ENCODE results near the gene WNT10A. TPM values are rescaled to one million over a fixed set of nuclear protein-coding genes. Genes with fewer than 3 reads are reported as not detected.

Gene WNT10A
- total and polyA plus RNA-seq, 2 of the 8 experiments (the other 6 are each of a cell fraction or from before 2014, with no cell fraction given) = 0.05 TPM; not detected in 1

- whole genome bisulfite sequencing, 2 experiments (ENCODE audit: extremely low coverage in 1 of 2, insufficient coverage in 1 of 2, insufficient read length in 1 of 2, insufficient replicate concordance in 2 of 2, low coverage in 1 of 2, low lambda C conversion rate in 2 of 2, missing lambda C conversion rate in 1 of 2) = 6% methylated on average over 34 of the region's 40 CpGs; no CpG with 5 or more reads in 1 of the 2 experiments
- peak overlapping the region; percentile 50 to 73 for H3K4me2 ChIP-seq (ENCODE audit: insufficient read depth in 1 of 2, low read depth in 2 of 2, low read length in 2 of 2)
- H4K8ac ChIP-seq (ENCODE audit: extremely low read depth, insufficient read depth, low read length) = no peak overlapping the region; the same call in 1 of the 2 replicates
- H2BK12ac ChIP-seq (ENCODE audit: low read depth, low read length) = no peak overlapping the region
- no peak overlapping the region for H3K27ac ChIP-seq (ENCODE audit: low read depth, low read length)
- no peak overlapping the region for H3K56ac ChIP-seq (replicated peaks; ENCODE audit: insufficient read length, low read depth, low read length)
- H4K20me1 ChIP-seq (replicated peaks in 1 of 2; ENCODE audit: control insufficient read depth in 1 of 2, insufficient read depth in 2 of 2, low read length in 2 of 2) = peaks cover 8% of the 10 kb centered on the region in 2 experiments
- H3K23ac ChIP-seq (ENCODE audit: insufficient read length) = no peak overlapping the region
- H3K9ac ChIP-seq (replicated peaks in 1 of 4; ENCODE audit: extremely low read depth in 1 of 4, low read depth in 3 of 4, low read length in 3 of 4) = no peak overlapping the region
- no peak overlapping the region for H2AFZ ChIP-seq (ENCODE audit: low read length)
- H3K23me2 ChIP-seq (ENCODE audit: low read depth, low read length) = peaks cover 4% of the 10 kb centered on the region; the same call in 1 of the 2 replicates
- peak in 1 of 2 experiments; percentile 69 for DNase-seq (ENCODE audit: low read depth in 1 of 2, low spot score in 2 of 2)
- H3K9me3 ChIP-seq (ENCODE audit: insufficient read depth in 2 of 2, low read depth in 1 of 2, low read length in 1 of 2) = no peaks in the 10 kb centered on the region; a peak in 1 of 4 replicates
- H3K27me3 ChIP-seq (replicated peaks in 1 of 4; ENCODE audit: control insufficient read depth in 3 of 4, extremely low read depth in 1 of 4, insufficient read depth in 3 of 4, low read length in 3 of 4) = peaks cover 79 to 93% (median 84%) of the 10 kb centered on the region in 4 experiments
- no peak overlapping the region for H2AK5ac ChIP-seq (ENCODE audit: low read depth, low read length)
- H2BK5ac ChIP-seq (ENCODE audit: low read depth, low read length) = no peak overlapping the region
- H2BK120ac ChIP-seq (replicated peaks; ENCODE audit: low read depth, low read length) = no peak overlapping the region
- H4K91ac ChIP-seq (replicated peaks; ENCODE audit: insufficient read length, low read length) = no peak overlapping the region
- H2BK20ac ChIP-seq (ENCODE audit: low read length) = no peak overlapping the region
- no peaks in the 10 kb centered on the region for H3K79me2 ChIP-seq (ENCODE audit: control insufficient read depth in 1 of 2, insufficient read depth in 2 of 2, low read length in 2 of 2)
- FAIRE-seq = no peak
- H3K79me1 ChIP-seq (ENCODE audit: low read depth, low read length) = no peaks in the 10 kb centered on the region
- peaks cover 3 to 49% (median 19%) of the 10 kb centered on the region in 4 experiments for H3K4me1 ChIP-seq (replicated peaks in 1 of 4; ENCODE audit: control insufficient read depth in 3 of 4, insufficient read depth in 4 of 4, low read length in 3 of 4)
- no peaks in the 10 kb centered on the region for H3K36me3 ChIP-seq (ENCODE audit: control insufficient read depth in 2 of 4, insufficient read depth in 4 of 4, low read length in 3 of 4)
- CTCF ChIA-PET (ENCODE audit: partially characterized antibody) = interaction anchor here (0.8 to 17.9 kb wide), 23 partner anchors 11 to 454 kb away, joined by 3 to 783 read pairs (median 6); partner anchors contain the start of genes CDK5R2, WNT10A and WNT6
- H3K14ac ChIP-seq (ENCODE audit: insufficient read length) = no peak overlapping the region
- no peak overlapping the region for H3K4ac ChIP-seq (replicated peaks; ENCODE audit: insufficient read length, low read depth, low read length)
- H2BK15ac ChIP-seq (ENCODE audit: low read length) = no peak overlapping the region
- H4K5ac ChIP-seq (ENCODE audit: insufficient read length, low read depth, low read length) = no peak overlapping the region
- POLR2A ChIA-PET (ENCODE audit: partially characterized antibody) = interaction anchor here (0.9 to 1.9 kb wide), 7 partner anchors 9 to 38 kb away, joined by 3 to 8 read pairs (median 3); no protein-coding TSS in a partner anchor
- H3K4me3 ChIP-seq (ENCODE audit: extremely low read depth in 1 of 4, insufficient read depth in 2 of 4, low read depth in 3 of 4, low read length in 4 of 4) = peak overlapping the region in 3 of 4 experiments; percentile 28 to 54 (median 30); a peak in 5 of 8 replicates
- no peak overlapping the region for H3K18ac ChIP-seq (ENCODE audit: extremely low read depth, low read length)
- TF ChIP-seq, protein P1, sequence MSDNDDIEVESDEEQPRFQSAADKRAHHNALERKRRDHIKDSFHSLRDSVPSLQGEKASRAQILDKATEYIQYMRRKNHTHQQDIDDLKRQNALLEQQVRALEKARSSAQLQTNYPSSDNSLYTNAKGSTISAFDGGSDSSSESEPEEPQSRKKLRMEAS (IDR thresholded peaks at IDR 0.05) = no peak
- no peak for TF ChIP-seq CHD1 (IDR thresholded peaks at IDR 0.05; ENCODE audit: low read depth, low read length)
- no peak for TF ChIP-seq CTCF (IDR thresholded peaks at IDR 0.05; ENCODE audit: control extremely low read depth in 1 of 3, insufficient read depth in 1 of 3, low read depth in 1 of 3, low read length in 3 of 3)
- peak; percentile 73 for TF ChIP-seq SUZ12 (IDR thresholded peaks at IDR 0.05; ENCODE audit: low read length)
- no peak for TF ChIP-seq EP300 (IDR thresholded peaks at IDR 0.05; ENCODE audit: borderline replicate concordance in 1 of 2, low read depth in 2 of 2, low read length in 2 of 2)
- no peak for TF ChIP-seq EGR1 (IDR thresholded peaks at IDR 0.05; ENCODE audit: borderline replicate concordance, low read depth, low read length)
- no peak for TF ChIP-seq JUND (IDR thresholded peaks at IDR 0.05; ENCODE audit: low read length)
- TF ChIP-seq SRF (IDR thresholded peaks at IDR 0.05; ENCODE audit: low read depth, low read length) = no peak
Measured at GRCh38 chr2:218896501-218897393, 16.1 kb downstream of the WNT10A start.

All from H1 (cell line).